Activated T-helper 2 cell treated with anti-CD3 and anti-CD28 coated beads, Interferon-gamma antibody, Interleukin-2, Interleukin-4, amounts not matched to agents 10 μg/mL and 5 μg/mL and 100 μg/mL, durations not matched to agents 14 hours and 24 hours and 36 hours (primary cell): ENCODE data around the gene SPAG16. TPM values are rescaled to one million over a fixed set of nuclear protein-coding genes. Genes with fewer than 3 reads are reported as not detected.

Experiments
- DNase-seq: peaks from one replicate; pipeline ENCODE4 v3.0.0; 2021; ENCODE audit warnings: low spot score
- H3K27ac Mint-ChIP-seq: one replicate; pipeline ENCODE4 v1.8.0; 2021; ENCODE audit warnings: mixed read lengths
- H3K27me3 Mint-ChIP-seq: one replicate; pipeline ENCODE4 v1.8.0; 2021; ENCODE audit warnings: low read depth, mixed read lengths
- H3K36me3 Mint-ChIP-seq: one replicate; pipeline ENCODE4 v1.8.0; 2021; ENCODE audit warnings: low read depth, mixed read lengths
- H3K4me1 Mint-ChIP-seq: one replicate; pipeline ENCODE4 v1.8.0; 2021; ENCODE audit warnings: low read depth, mixed read lengths
- H3K4me3 Mint-ChIP-seq: one replicate; pipeline ENCODE4 v1.8.0; 2021; ENCODE audit warnings: low read depth, mild to moderate bottlenecking, moderate library complexity, mixed read lengths
- H3K9me3 Mint-ChIP-seq: one replicate; pipeline ENCODE4 v1.8.0; 2021; ENCODE audit warnings: mixed read lengths
- intact Hi-C: fragments of 100-400 bp; cut with micrococcal nuclease; formaldehyde crosslinking; loops from one replicate; pipeline ENCODE4 v1.15.1; 2023
- total RNA-seq: library from RNA; stranded (reverse); gene quantifications from 2 replicates; pipeline ENCODE4 v1.2.3, GENCODE V29; 2022

SPAG16 gene
- total RNA-seq, 1 donor from 2014 or later = 7.5 TPM

DNA sequence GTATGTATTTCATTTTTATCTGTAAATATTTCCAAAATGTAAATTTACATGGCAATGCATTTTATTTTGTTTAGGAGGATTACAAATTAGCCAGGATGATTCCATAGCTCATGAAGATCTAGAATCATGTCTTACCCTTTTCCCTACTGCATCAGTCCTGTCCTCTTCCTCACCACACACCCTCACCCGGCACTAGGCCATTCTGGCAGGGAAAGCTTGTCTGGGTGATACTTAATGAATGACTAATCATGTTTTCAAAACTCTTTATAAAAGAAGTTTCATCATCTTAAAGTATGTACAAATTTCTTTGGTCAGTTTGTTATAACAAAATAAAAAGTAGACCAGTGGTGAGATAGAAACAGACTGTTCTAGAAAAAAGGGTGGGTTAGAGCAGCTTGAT lies 843.3 kb downstream of the SPAG16 start:
- no peaks in the 10 kb centered on the region for H3K9me3 Mint-ChIP-seq
- no peaks in the 10 kb centered on the region for H3K27me3 Mint-ChIP-seq
- no peak overlapping the region for H3K4me3 Mint-ChIP-seq
- no peaks in the 10 kb centered on the region for H3K4me1 Mint-ChIP-seq
- DNase-seq = no peak
- no peak overlapping the region for H3K27ac Mint-ChIP-seq
- H3K36me3 Mint-ChIP-seq = no peaks in the 10 kb centered on the region
- intact Hi-C loops = no loop called here

- H3K9me3 Mint-ChIP-seq = no peaks in the 10 kb centered on the region
- no peaks in the 10 kb centered on the region for H3K4me1 Mint-ChIP-seq
- DNase-seq = no peak
- H3K4me3 Mint-ChIP-seq = no peak overlapping the region
- no peaks in the 10 kb centered on the region for H3K36me3 Mint-ChIP-seq
- H3K27ac Mint-ChIP-seq = no peak overlapping the region
- intact Hi-C loops = no loop called here
- no peaks in the 10 kb centered on the region for H3K27me3 Mint-ChIP-seq
These were observed 843.8 kb downstream of the SPAG16 start for GRCh38 chr2:214128040-214128439.

GRCh38 chr2:214130114-214130513 lies 845.9 kb downstream of the SPAG16 start:
- H3K9me3 Mint-ChIP-seq = no peaks in the 10 kb centered on the region
- DNase-seq = no peak
- H3K4me3 Mint-ChIP-seq = no peak overlapping the region
- no peak overlapping the region for H3K27ac Mint-ChIP-seq
- intact Hi-C loops = no loop called here
- H3K4me1 Mint-ChIP-seq = no peaks in the 10 kb centered on the region
- H3K36me3 Mint-ChIP-seq = no peaks in the 10 kb centered on the region
- no peaks in the 10 kb centered on the region for H3K27me3 Mint-ChIP-seq

DNA sequence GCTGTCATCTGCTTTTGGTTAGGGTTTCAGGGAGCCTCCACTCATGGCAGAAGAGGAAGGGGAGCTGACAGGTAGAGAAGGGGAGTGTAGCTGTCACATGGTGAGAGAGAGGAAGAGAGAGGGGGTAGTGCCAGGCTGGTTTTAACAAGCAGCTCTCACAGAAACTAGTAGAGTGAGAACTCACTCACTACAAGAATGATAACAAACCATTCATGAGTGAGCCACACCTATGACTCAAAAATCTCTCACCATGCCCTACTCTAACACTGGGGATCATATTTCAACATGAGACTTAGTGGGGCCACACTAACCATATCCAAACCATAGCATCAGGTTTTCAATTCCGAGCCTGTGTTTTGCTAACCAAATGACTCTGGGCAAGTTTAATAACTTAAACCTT lies 851.7 kb downstream of the SPAG16 start:
- Mint-ChIP-seq H3K27ac (no peak overlapping the region), H3K36me3 (no peaks in the 10 kb centered on the region), H3K4me1 (no peaks in the 10 kb centered on the region), H3K27me3 (no peaks in the 10 kb centered on the region), H3K9me3 (no peaks in the 10 kb centered on the region), H3K4me3 (no peak overlapping the region)
- DNase-seq = no peak
- intact Hi-C loops = no loop called here

- intact Hi-C loops = no loop called here
- Mint-ChIP-seq H3K27ac (no peak overlapping the region), H3K36me3 (no peaks in the 10 kb centered on the region), H3K4me3 (no peak overlapping the region), H3K27me3 (no peaks in the 10 kb centered on the region), H3K4me1 (no peaks in the 10 kb centered on the region), H3K9me3 (no peaks in the 10 kb centered on the region)
- no peak for DNase-seq
These were observed 854.5 kb downstream of the SPAG16 start for GRCh38 chr2:214138779-214139178.

GRCh38 chr2:214139630-214140284 lies 855.5 kb downstream of the SPAG16 start:
- Mint-ChIP-seq H3K9me3 (no peaks in the 10 kb centered on the region), H3K27me3 (no peaks in the 10 kb centered on the region), H3K27ac (no peak overlapping the region), H3K4me3 (no peak overlapping the region), H3K4me1 (no peaks in the 10 kb centered on the region), H3K36me3 (no peaks in the 10 kb centered on the region)
- intact Hi-C loops = no loop called here
- no peak for DNase-seq

DNA sequence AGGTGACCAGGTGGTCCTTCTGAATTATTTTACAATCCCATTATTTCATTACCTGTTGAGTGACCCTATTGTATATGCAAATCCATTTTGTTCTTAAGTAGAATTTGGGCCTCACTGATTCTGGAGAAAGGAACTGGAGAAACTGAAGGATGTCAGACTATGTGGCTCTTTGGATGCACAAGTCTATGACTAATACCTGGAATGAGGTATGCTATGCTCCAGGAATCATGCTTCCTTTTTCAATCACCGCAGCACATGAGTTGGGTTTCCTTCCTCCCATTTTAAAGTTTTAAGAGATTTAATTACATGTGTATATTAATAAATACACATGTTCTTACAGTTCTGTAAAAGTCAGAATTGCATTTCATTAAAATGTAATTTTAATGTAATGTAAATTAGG lies 872.7 kb downstream of the SPAG16 start:
- Mint-ChIP-seq H3K9me3 (no peaks in the 10 kb centered on the region), H3K27ac (no peak overlapping the region), H3K4me3 (no peak overlapping the region), H3K4me1 (no peaks in the 10 kb centered on the region), H3K36me3 (no peaks in the 10 kb centered on the region), H3K27me3 (no peaks in the 10 kb centered on the region)
- no peak for DNase-seq
- intact Hi-C loops = no loop called here

DNA sequence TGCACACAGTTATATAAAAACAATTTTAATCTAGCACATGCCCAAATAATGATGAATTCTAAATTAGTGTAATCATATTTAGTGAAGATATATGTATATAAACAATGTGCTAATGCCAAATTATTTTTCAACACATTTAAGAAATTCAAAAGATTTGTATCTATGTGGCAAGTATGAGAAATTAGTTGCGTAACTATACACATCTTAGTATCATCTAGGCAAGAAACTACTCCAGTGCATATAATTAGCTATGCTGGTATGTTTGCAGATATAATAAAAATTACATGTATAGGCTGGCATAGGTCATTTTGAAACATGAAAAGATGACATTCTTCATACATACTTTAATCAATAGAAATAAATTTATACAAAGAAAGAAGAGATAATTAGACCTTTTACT lies 874.6 kb downstream of the SPAG16 start:
- intact Hi-C loops = no loop called here
- no peak for DNase-seq
- H3K4me1 Mint-ChIP-seq = no peaks in the 10 kb centered on the region
- no peak overlapping the region for H3K4me3 Mint-ChIP-seq
- H3K9me3 Mint-ChIP-seq = no peaks in the 10 kb centered on the region
- H3K36me3 Mint-ChIP-seq = no peaks in the 10 kb centered on the region
- no peaks in the 10 kb centered on the region for H3K27me3 Mint-ChIP-seq
- H3K27ac Mint-ChIP-seq = no peak overlapping the region

DNA sequence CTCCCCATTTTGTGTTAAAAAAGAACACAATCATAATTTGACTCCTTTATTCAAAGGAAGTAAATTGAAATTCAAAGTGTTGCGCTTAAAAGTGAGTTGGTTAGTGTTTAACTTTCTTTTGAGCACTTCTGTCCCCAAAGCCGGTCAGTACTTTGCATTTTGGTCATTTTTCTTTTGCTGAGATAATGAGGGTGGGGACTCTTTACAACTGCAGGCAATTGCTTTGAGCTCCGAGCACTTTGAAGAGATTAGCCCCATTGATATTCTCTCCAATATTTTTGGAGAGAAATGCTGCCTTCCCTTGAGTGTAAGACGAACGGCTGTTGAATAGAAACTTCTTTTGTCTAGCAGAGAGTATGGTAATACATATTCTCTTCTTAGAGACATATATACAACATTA lies 885.0 kb downstream of the SPAG16 start:
- no peak overlapping the region for H3K4me3 Mint-ChIP-seq
- H3K4me1 Mint-ChIP-seq = no peaks in the 10 kb centered on the region
- intact Hi-C loops = no loop called here
- no peaks in the 10 kb centered on the region for H3K9me3 Mint-ChIP-seq
- no peak overlapping the region for H3K27ac Mint-ChIP-seq
- no peaks in the 10 kb centered on the region for H3K27me3 Mint-ChIP-seq
- H3K36me3 Mint-ChIP-seq = no peaks in the 10 kb centered on the region
- no peak for DNase-seq

- H3K27ac Mint-ChIP-seq = no peak overlapping the region
- H3K4me1 Mint-ChIP-seq = no peaks in the 10 kb centered on the region
- intact Hi-C loops = no loop called here
- no peaks in the 10 kb centered on the region for H3K9me3 Mint-ChIP-seq
- H3K4me3 Mint-ChIP-seq = no peak overlapping the region
- no peak for DNase-seq
- H3K27me3 Mint-ChIP-seq = no peaks in the 10 kb centered on the region
- no peaks in the 10 kb centered on the region for H3K36me3 Mint-ChIP-seq
These were observed 885.5 kb downstream of the SPAG16 start for GRCh38 chr2:214169736-214170135.

GRCh38 chr2:214174563-214174962 lies 890.3 kb downstream of the SPAG16 start:
- H3K27ac Mint-ChIP-seq = no peak overlapping the region
- H3K9me3 Mint-ChIP-seq = no peaks in the 10 kb centered on the region
- no peaks in the 10 kb centered on the region for H3K27me3 Mint-ChIP-seq
- H3K4me3 Mint-ChIP-seq = no peak overlapping the region
- intact Hi-C loops = no loop called here
- H3K36me3 Mint-ChIP-seq = no peaks in the 10 kb centered on the region
- no peaks in the 10 kb centered on the region for H3K4me1 Mint-ChIP-seq
- no peak for DNase-seq

GRCh38 chr2:214180071-214180470 lies 895.8 kb downstream of the SPAG16 start:
- H3K4me3 Mint-ChIP-seq = no peak overlapping the region
- H3K4me1 Mint-ChIP-seq = no peaks in the 10 kb centered on the region
- H3K36me3 Mint-ChIP-seq = no peaks in the 10 kb centered on the region
- no peak overlapping the region for H3K27ac Mint-ChIP-seq
- no peaks in the 10 kb centered on the region for H3K9me3 Mint-ChIP-seq
- no peaks in the 10 kb centered on the region for H3K27me3 Mint-ChIP-seq
- DNase-seq = no peak
- intact Hi-C loops = no loop called here

DNA sequence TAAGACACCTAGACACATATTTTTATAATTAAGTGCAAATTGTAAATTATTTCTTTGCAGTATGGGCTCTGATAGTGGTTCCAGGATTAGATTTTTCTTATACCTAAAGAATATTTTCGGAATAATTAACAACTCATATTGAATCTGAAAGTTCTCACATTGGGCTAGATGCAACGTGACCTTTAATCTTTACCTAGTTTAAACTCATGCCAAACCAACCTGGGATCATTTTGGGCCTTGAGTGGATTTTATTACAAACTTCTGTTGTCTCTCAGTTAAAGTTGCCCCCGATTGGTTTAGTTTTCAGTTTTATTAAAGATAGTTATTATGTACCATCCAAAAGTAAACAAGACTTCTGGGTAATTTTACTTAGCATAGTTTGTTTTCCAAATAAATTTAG lies 896.4 kb downstream of the SPAG16 start:
- Mint-ChIP-seq H3K4me1 (no peaks in the 10 kb centered on the region), H3K4me3 (no peak overlapping the region), H3K9me3 (no peaks in the 10 kb centered on the region), H3K27me3 (no peaks in the 10 kb centered on the region), H3K36me3 (no peaks in the 10 kb centered on the region), H3K27ac (no peak overlapping the region)
- intact Hi-C loops = no loop called here
- no peak for DNase-seq

GRCh38 chr2:214184461-214184860 lies 900.2 kb downstream of the SPAG16 start:
- Mint-ChIP-seq H3K4me1 (no peaks in the 10 kb centered on the region), H3K27me3 (no peaks in the 10 kb centered on the region), H3K9me3 (no peaks in the 10 kb centered on the region), H3K27ac (no peak overlapping the region), H3K4me3 (no peak overlapping the region), H3K36me3 (no peaks in the 10 kb centered on the region)
- intact Hi-C loops = no loop called here
- no peak for DNase-seq
